Osteoblast (primary cell): ENCODE data around the gene ZNF207. TPM values are rescaled to one million over a fixed set of nuclear protein-coding genes. Genes with fewer than 3 reads are reported as not detected.
"Not testable (repeated sequence)": the region's sequence is repeated elsewhere in the genome, so short reads cannot be mapped to it uniquely, and the experiment has no call there.

Experiments
- DNase-seq: peaks from one replicate; pipeline ENCODE4 v3.0.0; 2011; ENCODE audit warnings: low spot score, mixed read lengths; ENCODE audit not compliant: insufficient read length; ENCODE audit errors: missing footprints
- H2AFZ ChIP-seq: 2 replicates; pipeline ENCODE4 v1.6.0; 2011; ENCODE audit warnings: mild to moderate bottlenecking, low read length
- H3K27ac ChIP-seq: 2 replicates; pipeline ENCODE4 v1.5.1; 2011; ENCODE audit warnings: mild to moderate bottlenecking, low read depth, low read length, moderate library complexity
- H3K27me3 ChIP-seq: 2 replicates; pipeline ENCODE4 v1.6.0; 2012; ENCODE audit warnings: mild to moderate bottlenecking, control low read depth, inconsistent platforms, low read length, moderate library complexity; ENCODE audit not compliant: insufficient read depth
- H3K36me3 ChIP-seq: 2 replicates; pipeline ENCODE4 v1.5.1; 2011; ENCODE audit warnings: mild to moderate bottlenecking, low read length, control low read depth, moderate library complexity; ENCODE audit not compliant: insufficient read depth
- H3K4me1 ChIP-seq: 2 replicates; pipeline ENCODE4 v1.5.1; 2011; ENCODE audit warnings: mild to moderate bottlenecking, low read length, control low read depth, moderate library complexity; ENCODE audit not compliant: insufficient read depth
- H3K4me2 ChIP-seq: 2 replicates; pipeline ENCODE4 v1.6.0; 2011; ENCODE audit warnings: mild to moderate bottlenecking, low read length; ENCODE audit not compliant: insufficient read depth
- H3K4me3 ChIP-seq: fragments of 200-600 bp; sonication (generic); 3 replicates; pipeline ENCODE4 v1.5.1; 2012; ENCODE audit warnings: mild to moderate bottlenecking, low read length, inconsistent platforms; ENCODE audit not compliant: insufficient read depth
- H3K79me2 ChIP-seq: 2 replicates; pipeline ENCODE4 v1.6.0; 2012; ENCODE audit warnings: mild to moderate bottlenecking, low read length, control low read depth, inconsistent platforms; ENCODE audit not compliant: insufficient read depth
- H3K9me3 ChIP-seq: 2 replicates; pipeline ENCODE4 v1.5.1; 2011; ENCODE audit warnings: low read depth, low read length, control low read depth
- H4K20me1 ChIP-seq: 2 replicates; pipeline ENCODE4 v1.6.0; 2012; ENCODE audit warnings: mild to moderate bottlenecking, low read length, control low read depth; ENCODE audit not compliant: insufficient read depth
- total RNA-seq: library from RNA; depleted of rRNA; stranded (reverse); fragments of >200 nt; gene quantifications from 2 replicates; pipeline ENCODE4 v1.2.3, GENCODE V29; 2012
- TF ChIP-seq, protein P1 (sequence below): IDR thresholded peaks from 2 replicates; pipeline ENCODE4 v1.5.1; 2011; ENCODE audit warnings: mild to moderate bottlenecking, low read depth, low read length, moderate library complexity; ENCODE audit errors: extremely low read depth

The ZNF207 gene
- total RNA-seq, 1 donor = 131 TPM

- Histone ChIP-seq H3K79me2 (peaks cover 5% of the 10 kb centered on the region), H3K36me3 (peaks cover 29% of the 10 kb centered on the region), H2AFZ (no peak overlapping the region), H3K4me3 (no peak overlapping the region), H3K4me2 (no peak overlapping the region), H3K27me3 (no peaks in the 10 kb centered on the region), H3K4me1 (peaks cover 4% of the 10 kb centered on the region), H3K27ac (no peak overlapping the region), H3K9me3 (no peaks in the 10 kb centered on the region), H4K20me1 (peaks cover 13% of the 10 kb centered on the region)
- TF ChIP-seq, protein P1, sequence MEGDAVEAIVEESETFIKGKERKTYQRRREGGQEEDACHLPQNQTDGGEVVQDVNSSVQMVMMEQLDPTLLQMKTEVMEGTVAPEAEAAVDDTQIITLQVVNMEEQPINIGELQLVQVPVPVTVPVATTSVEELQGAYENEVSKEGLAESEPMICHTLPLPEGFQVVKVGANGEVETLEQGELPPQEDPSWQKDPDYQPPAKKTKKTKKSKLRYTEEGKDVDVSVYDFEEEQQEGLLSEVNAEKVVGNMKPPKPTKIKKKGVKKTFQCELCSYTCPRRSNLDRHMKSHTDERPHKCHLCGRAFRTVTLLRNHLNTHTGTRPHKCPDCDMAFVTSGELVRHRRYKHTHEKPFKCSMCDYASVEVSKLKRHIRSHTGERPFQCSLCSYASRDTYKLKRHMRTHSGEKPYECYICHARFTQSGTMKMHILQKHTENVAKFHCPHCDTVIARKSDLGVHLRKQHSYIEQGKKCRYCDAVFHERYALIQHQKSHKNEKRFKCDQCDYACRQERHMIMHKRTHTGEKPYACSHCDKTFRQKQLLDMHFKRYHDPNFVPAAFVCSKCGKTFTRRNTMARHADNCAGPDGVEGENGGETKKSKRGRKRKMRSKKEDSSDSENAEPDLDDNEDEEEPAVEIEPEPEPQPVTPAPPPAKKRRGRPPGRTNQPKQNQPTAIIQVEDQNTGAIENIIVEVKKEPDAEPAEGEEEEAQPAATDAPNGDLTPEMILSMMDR = no peak
- DNase-seq = no peak
Observed at GRCh38 chr17:32385971-32386370, 36.0 kb downstream of the ZNF207 start.

DNA sequence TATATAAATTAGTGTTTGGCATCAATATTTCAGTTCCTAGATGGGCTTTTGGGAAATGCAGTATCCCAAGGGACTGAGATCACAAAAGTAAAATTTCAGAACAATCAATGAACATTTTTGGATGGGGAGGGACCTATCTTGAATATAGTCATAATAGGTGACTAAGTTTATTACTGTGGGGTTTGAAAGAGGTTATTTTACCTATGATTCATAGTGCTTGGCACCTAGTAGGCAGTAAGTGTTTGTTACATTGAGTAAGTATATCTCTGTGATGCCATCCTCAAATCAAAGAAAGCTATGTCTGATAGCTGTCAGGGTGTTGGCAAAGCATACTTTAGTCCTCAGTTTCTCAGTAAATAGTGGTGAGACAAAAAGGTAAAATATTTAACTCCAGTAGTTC is 36.9 kb downstream of the ZNF207 start:
- peaks cover 5% of the 10 kb centered on the region for H3K79me2 ChIP-seq
- peaks cover 20% of the 10 kb centered on the region for H3K36me3 ChIP-seq
- H3K4me1 ChIP-seq = peaks cover 4% of the 10 kb centered on the region
- H4K20me1 ChIP-seq = peaks cover 13% of the 10 kb centered on the region
- no peaks in the 10 kb centered on the region for H3K9me3 ChIP-seq
- no peaks in the 10 kb centered on the region for H3K27me3 ChIP-seq
- no peak overlapping the region for H3K4me2 ChIP-seq
- no peak overlapping the region for H3K27ac ChIP-seq
- H2AFZ ChIP-seq = no peak overlapping the region
- DNase-seq = no peak
- no peak overlapping the region for H3K4me3 ChIP-seq
- TF ChIP-seq, protein P1 = no peak

DNA sequence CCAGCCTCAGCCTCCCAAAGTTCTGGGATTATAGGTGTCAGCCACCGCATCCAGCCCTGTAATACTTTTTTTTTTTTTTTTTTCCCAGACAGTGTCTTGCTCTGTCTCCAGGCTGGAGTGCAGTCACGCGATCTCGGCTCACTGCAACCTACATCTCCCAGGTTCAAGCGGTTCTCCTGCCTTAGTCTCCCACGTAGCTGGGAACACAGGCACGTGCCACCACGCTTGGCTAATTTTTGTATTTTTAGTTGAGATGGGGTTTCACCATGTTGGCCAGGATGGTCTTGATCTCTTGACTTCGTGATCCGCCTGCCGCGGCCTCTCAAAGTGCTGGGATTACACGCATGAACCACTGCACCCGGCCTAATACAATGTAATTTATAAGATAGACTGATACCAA is 38.2 kb downstream of the ZNF207 start:
- H3K79me2 ChIP-seq, H3K4me1 ChIP-seq, DNase-seq, H3K27ac ChIP-seq, H3K4me2 ChIP-seq, H4K20me1 ChIP-seq, H3K36me3 ChIP-seq, H3K27me3 ChIP-seq, H3K4me3 ChIP-seq, H3K9me3 ChIP-seq, H2AFZ ChIP-seq: not testable (repeated sequence)

GRCh38 chr17:32388613-32389459 is 38.9 kb downstream of the ZNF207 start:
- no peak overlapping the region for H3K4me3 ChIP-seq
- no peaks in the 10 kb centered on the region for H3K9me3 ChIP-seq
- no peaks in the 10 kb centered on the region for H3K79me2 ChIP-seq
- H3K27ac ChIP-seq = no peak overlapping the region
- TF ChIP-seq, protein P1 = no peak
- no peaks in the 10 kb centered on the region for H3K27me3 ChIP-seq
- DNase-seq = no peak
- H4K20me1 ChIP-seq = peaks cover 4% of the 10 kb centered on the region
- H3K4me1 ChIP-seq = peaks cover 4% of the 10 kb centered on the region
- peaks cover 1% of the 10 kb centered on the region for H3K36me3 ChIP-seq
- no peak overlapping the region for H2AFZ ChIP-seq
- H3K4me2 ChIP-seq = no peak overlapping the region
